MM.1S (cell line): ENCODE data around the gene MS4A12.

Source experiments
- DNase-seq: peaks from one replicate; pipeline ENCODE4 v3.0.0-alpha.2; 2015
- H2AFZ ChIP-seq: fragments of 300-600 bp; sonication (generic); 2 replicates; pipeline ENCODE4 v1.6.0; 2016; ENCODE audit warnings: antibody characterized with exemption, low read length
- H3F3A ChIP-seq: fragments of 300-600 bp; sonication (generic); 2 replicates; pipeline ENCODE4 v1.6.1; 2016; ENCODE audit warnings: mild to moderate bottlenecking, antibody characterized with exemption, low read length, moderate library complexity, mixed read lengths; ENCODE audit not compliant: insufficient read depth
- H3K27ac ChIP-seq: fragments of 300-600 bp; sonication (generic); 2 replicates; pipeline ENCODE4 v1.5.1; 2016; ENCODE audit warnings: mild to moderate bottlenecking, low read length
- H3K27me3 ChIP-seq: fragments of 300-600 bp; sonication (generic); replicated peaks from 2 replicates; pipeline ENCODE4 v1.6.0; 2016; ENCODE audit warnings: low read length; ENCODE audit not compliant: insufficient read depth
- H3K36me3 ChIP-seq: fragments of 300-600 bp; sonication (generic); replicated peaks from 2 replicates; pipeline ENCODE4 v1.6.1; 2016; ENCODE audit warnings: mild to moderate bottlenecking, low read length, mixed read lengths; ENCODE audit not compliant: insufficient read depth
- H3K4me1 ChIP-seq: fragments of 300-600 bp; sonication (generic); 2 replicates; pipeline ENCODE4 v1.6.1; 2016; ENCODE audit warnings: low read length, mixed read lengths
- H3K4me2 ChIP-seq: fragments of 300-600 bp; sonication (generic); 2 replicates; pipeline ENCODE4 v1.6.0; 2016; ENCODE audit warnings: low read depth, low read length
- H3K4me3 ChIP-seq: fragments of 300-600 bp; sonication (generic); 2 replicates; pipeline ENCODE4 v1.5.1; 2016; ENCODE audit warnings: low read length, mixed read lengths
- H3K79me2 ChIP-seq: fragments of 300-600 bp; sonication (generic); 2 replicates; pipeline ENCODE4 v1.6.1; 2016; ENCODE audit warnings: mixed run types, low read length, mixed read lengths
- H3K9ac ChIP-seq: fragments of 300-600 bp; sonication (generic); 2 replicates; pipeline ENCODE4 v1.6.1; 2016; ENCODE audit warnings: low read length, mixed read lengths
- H3K9me2 ChIP-seq: fragments of 300-600 bp; sonication (generic); replicated peaks from 2 replicates; pipeline ENCODE4 v1.6.1; 2016; ENCODE audit warnings: mild to moderate bottlenecking, low read length, mixed read lengths; ENCODE audit not compliant: insufficient read depth
- H3K9me3 ChIP-seq: fragments of 300-600 bp; sonication (generic); replicated peaks from 2 replicates; pipeline ENCODE4 v1.6.1; 2016; ENCODE audit warnings: mild to moderate bottlenecking, low read length, mixed read lengths; ENCODE audit not compliant: insufficient read depth
- H4K20me1 ChIP-seq: fragments of 300-600 bp; sonication (generic); 2 replicates; pipeline ENCODE4 v1.6.1; 2016; ENCODE audit warnings: mild to moderate bottlenecking, low read length, moderate library complexity, mixed read lengths; ENCODE audit not compliant: insufficient read depth
- EZH2 ChIP-seq: fragments of 300-600 bp; sonication (generic); optimal IDR thresholded peaks from 2 replicates; pipeline ENCODE3; 2017; ENCODE audit warnings: low read depth, mild to moderate bottlenecking, antibody characterized with exemption, low read length, mixed read lengths
- EZH2phosphoT487 ChIP-seq: fragments of 300-600 bp; sonication (generic); IDR thresholded peaks from 2 replicates; pipeline ENCODE4 v1.6.1; 2018; ENCODE audit warnings: antibody characterized with exemption, low read length
- TF ChIP-seq, protein P1 (sequence below): fragments of 300-600 bp; sonication (generic); IDR thresholded peaks from 2 replicates; pipeline ENCODE4 v1.5.1; 2016; ENCODE audit warnings: antibody characterized with exemption, low read length, mixed read lengths

MS4A12 gene

DNA sequence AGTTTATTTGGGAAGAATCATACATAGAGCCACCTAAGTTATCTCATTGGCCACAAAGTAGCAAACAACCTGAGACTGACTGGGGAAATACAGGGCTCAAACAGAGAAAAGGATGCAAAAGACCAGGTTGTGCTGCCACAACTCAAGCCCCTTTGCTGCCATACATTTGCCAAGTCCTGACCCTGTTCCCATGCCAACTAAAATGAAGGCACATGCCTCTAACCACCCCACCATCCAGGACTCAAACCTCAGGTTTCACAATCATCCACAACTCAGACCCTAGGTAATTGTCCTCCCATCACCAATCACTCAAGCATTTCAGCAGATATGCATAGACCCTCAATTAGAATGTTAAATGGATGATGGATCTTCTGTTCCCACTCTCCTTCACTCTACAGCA, 38.4 kb upstream of the MS4A12 start:
- no peak overlapping the region for H3K4me3 ChIP-seq
- H3K4me1 ChIP-seq, result no peaks in the 10 kb centered on the region
- no peak for TF ChIP-seq EZH2phosphoT487
- TF ChIP-seq, protein P1, sequence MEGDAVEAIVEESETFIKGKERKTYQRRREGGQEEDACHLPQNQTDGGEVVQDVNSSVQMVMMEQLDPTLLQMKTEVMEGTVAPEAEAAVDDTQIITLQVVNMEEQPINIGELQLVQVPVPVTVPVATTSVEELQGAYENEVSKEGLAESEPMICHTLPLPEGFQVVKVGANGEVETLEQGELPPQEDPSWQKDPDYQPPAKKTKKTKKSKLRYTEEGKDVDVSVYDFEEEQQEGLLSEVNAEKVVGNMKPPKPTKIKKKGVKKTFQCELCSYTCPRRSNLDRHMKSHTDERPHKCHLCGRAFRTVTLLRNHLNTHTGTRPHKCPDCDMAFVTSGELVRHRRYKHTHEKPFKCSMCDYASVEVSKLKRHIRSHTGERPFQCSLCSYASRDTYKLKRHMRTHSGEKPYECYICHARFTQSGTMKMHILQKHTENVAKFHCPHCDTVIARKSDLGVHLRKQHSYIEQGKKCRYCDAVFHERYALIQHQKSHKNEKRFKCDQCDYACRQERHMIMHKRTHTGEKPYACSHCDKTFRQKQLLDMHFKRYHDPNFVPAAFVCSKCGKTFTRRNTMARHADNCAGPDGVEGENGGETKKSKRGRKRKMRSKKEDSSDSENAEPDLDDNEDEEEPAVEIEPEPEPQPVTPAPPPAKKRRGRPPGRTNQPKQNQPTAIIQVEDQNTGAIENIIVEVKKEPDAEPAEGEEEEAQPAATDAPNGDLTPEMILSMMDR, result no peak
- no peak for TF ChIP-seq EZH2
- H3K36me3 ChIP-seq, result no peaks in the 10 kb centered on the region
- H3K9me2 ChIP-seq, result no peaks in the 10 kb centered on the region
- no peaks in the 10 kb centered on the region for H3K79me2 ChIP-seq
- no peak overlapping the region for H3K27ac ChIP-seq
- H2AFZ ChIP-seq, result no peak overlapping the region
- H3F3A ChIP-seq, result no peaks in the 10 kb centered on the region
- H4K20me1 ChIP-seq, result no peaks in the 10 kb centered on the region
- H3K9me3 ChIP-seq, result no peaks in the 10 kb centered on the region
- DNase-seq, result no peak
- no peaks in the 10 kb centered on the region for H3K27me3 ChIP-seq
- H3K9ac ChIP-seq, result no peak overlapping the region
- H3K4me2 ChIP-seq, result no peak overlapping the region

GRCh38 chr11:60455531-60456042, 37.0 kb upstream of the MS4A12 start, which contains the start of gene MS4A1:
Gene MS4A1, plus strand, starts transcription at chr11:60455847. Its CDS starts 6,528 bp downstream, at chr11:60462375.
- Histone ChIP-seq H3K9ac (no peak within 1 kb of the TSS), H3K9me3 (no peaks in the 10 kb centered on the region), H3K36me3 (no peaks in the 10 kb centered on the region), H3K4me2 (no peak within 1 kb of the TSS), H3K27ac (no peak within 1 kb of the TSS), H2AFZ (no peak within 1 kb of the TSS), H3K9me2 (no peaks in the 10 kb centered on the region), H3K27me3 (no peaks in the 10 kb centered on the region), H3K79me2 (no peaks in the 10 kb centered on the region), H3K4me1 (peaks cover 2% of the 10 kb centered on the region; the same call in 1 of the 2 replicates), H3K4me3 (no peak within 1 kb of the TSS; the same call in 1 of the 2 replicates), H3F3A (no peaks in the 10 kb centered on the region), H4K20me1 (no peaks in the 10 kb centered on the region)
- TF ChIP-seq EZH2 (no peak), EZH2phosphoT487 (no peak)
- TF ChIP-seq, protein P1, result no peak
- no peak for DNase-seq

DNA sequence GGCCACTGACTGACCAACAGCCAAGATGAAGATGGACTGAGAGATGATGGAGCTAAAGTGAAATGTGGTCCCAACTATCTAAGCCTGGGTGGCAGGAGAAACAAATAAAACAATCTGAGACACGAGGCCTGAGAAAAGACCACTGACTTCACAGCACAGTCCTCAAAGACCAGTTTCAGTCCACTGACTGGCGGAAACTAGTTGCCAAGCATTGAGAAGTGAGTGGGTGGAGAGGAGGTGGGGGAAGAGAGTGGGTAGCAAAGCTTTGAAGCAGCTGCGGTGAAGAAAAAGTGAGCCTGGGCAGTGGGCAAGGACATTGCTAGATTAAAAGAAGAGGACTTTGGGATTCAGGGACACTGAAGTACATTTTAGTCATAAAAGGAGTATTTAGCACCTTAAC, 35.0 kb upstream of the MS4A12 start:
- TF ChIP-seq, protein P1, result no peak
- no peak for TF ChIP-seq EZH2
- TF ChIP-seq EZH2phosphoT487, result no peak
- no peaks in the 10 kb centered on the region for H3K79me2 ChIP-seq

More for the DNA sequence above, 35.0 kb upstream of the MS4A12 start:
- Histone ChIP-seq H3F3A (no peaks in the 10 kb centered on the region), H2AFZ (no peak overlapping the region), H3K4me1 (peaks cover 6% of the 10 kb centered on the region; the same call in 1 of the 2 replicates), H3K9me2 (no peaks in the 10 kb centered on the region), H3K36me3 (no peaks in the 10 kb centered on the region), H3K4me2 (no peak overlapping the region), H3K27ac (no peak overlapping the region), H4K20me1 (no peaks in the 10 kb centered on the region), H3K27me3 (no peaks in the 10 kb centered on the region), H3K9ac (no peak overlapping the region), H3K9me3 (no peaks in the 10 kb centered on the region), H3K4me3 (no peak overlapping the region)
- DNase-seq, result no peak
